HG03095 (cell line): ENCODE results near the gene TLE3.

ENCODE experiments used
- ATAC-seq: cut with Tn5 transposase; IDR thresholded peaks from one replicate; pipeline ENCODE4 v1.9.1; 2021; ENCODE audit warnings: moderate library complexity; ENCODE audit not compliant: unreplicated experiment

The TLE3 gene

DNA sequence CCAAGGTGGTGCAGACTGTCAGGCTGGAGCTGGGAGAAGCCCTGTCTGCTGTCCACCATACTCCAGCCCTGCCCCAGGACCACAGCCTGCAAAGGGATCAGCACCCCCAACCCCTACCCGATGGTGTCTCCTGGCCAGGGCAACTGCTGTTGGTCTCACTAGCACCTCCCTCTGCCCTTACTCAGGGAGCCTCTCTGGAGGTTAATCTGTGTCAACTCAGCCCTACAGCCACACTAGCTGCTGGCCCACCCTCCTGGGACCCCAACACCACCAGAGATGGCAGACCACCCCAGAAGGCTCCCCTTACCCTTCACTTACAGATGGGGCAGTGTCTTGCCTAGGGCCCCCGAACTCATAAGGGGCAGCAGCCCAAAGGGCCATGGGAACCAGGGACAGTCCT is 65.2 kb downstream of the TLE3 start:
- ATAC-seq: no peak

GRCh38 chr15:70031713-70032112 is 66.0 kb downstream of the TLE3 start:
- ATAC-seq: no peak

- ATAC-seq: no peak
Observed at GRCh38 chr15:70031261-70031660, 66.5 kb downstream of the TLE3 start.

DNA sequence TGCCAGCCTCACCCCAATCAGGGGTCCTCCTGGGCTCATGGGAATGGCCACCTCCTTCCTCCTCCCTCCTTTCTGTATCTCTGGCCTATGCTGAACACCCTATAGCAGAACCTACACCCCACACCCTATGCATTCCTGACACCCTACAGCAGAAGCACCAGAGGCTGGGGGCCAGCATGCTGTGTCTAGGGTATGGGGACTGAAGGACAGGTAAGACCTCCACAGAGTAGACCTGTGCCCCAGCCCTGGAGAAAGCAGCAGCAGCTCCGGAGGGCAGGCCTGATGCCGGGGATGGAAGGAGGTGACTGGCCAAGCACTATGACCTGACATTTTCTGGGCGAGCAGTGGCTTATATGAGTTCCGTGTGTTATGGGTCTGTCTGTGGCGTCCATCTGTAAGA is 66.9 kb downstream of the TLE3 start:
- no peak for ATAC-seq

GRCh38 chr15:70029297-70029701 is 68.4 kb downstream of the TLE3 start:
- no peak for ATAC-seq

GRCh38 chr15:70027518-70027917 is 70.2 kb downstream of the TLE3 start:
- no peak for ATAC-seq

DNA sequence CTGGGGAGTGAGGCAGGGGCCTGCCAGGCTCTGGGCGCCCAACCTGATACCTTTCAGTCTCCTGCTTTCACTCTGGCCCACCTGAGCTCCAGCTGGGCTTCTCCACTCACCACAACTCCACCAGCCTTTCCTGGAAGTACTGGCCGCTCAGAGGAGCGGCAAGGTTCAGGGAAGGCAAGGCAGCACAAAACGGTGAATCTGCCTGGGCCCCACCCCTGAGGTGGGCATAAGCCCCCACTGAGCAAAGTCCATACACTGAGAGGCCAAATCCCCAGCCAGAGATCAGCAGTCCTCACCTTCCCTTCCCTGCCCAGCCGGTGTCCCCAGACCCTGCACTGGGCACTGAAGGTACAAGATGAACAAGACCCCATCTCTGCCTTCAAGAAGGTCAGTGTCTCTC is 70.7 kb downstream of the TLE3 start:
- ATAC-seq: no peak

- ATAC-seq: no peak
Observed at GRCh38 chr15:70025413-70026296, 72.1 kb downstream of the TLE3 start.

DNA sequence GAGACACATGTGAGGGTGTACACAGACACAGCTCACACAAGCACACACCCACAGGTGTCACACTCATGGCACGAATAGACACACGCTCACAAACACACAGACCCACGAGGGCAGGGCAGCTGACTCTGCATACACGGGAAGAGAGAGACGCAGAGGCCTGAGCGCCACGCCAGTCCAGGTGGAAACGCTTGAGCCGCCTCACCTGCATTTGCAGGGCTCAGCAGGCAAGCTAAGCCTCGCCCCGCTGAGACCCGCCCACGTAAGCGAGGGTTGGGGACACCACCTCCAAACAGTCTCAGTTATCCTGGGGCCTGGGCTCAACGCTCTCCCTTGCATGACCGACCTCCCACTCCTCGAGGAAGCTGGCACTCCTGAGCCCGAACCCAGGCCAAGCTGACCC is 73.2 kb downstream of the TLE3 start:
- ATAC-seq: no peak

DNA sequence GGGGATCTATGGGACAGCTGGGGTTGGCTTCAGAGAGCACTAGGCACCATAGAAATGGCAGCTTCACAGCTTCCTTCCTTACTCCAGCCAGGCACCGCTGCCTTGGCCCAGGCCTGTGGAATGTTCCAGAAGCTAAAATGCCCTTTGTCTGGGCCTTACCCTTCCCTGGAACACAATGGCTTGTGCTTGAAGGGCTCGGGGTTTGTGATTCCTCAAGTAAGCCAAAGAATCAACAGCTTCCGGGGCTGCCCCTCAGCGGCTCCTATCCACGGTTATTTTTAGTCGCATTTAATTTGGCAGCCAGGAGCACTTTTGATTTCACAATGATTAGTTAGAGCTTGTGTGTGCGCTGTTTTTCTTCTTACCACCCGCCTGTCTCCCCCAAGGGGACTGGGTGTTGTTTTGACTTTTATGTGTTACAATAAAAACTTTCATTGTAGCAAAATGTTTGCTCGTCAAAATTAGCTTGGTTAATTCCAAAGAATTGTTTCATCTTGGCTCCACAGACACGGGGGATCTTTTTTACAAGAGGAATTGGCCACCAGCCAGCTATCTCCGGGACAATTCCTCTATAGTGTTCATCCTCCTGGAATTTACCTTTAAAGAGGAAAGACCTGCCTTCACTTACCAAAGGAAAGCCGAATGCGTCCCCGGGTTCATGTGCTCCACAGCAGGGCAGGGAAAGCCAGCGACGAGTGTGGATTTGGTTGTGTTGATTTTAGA is 73.8 kb downstream of the TLE3 start:
- ATAC-seq: no peak

GRCh38 chr15:70023064-70023768 is 74.5 kb downstream of the TLE3 start:
- peak; percentile 81 for ATAC-seq

- ATAC-seq: no peak
Observed at GRCh38 chr15:70020229-70020628, 77.5 kb downstream of the TLE3 start.

DNA sequence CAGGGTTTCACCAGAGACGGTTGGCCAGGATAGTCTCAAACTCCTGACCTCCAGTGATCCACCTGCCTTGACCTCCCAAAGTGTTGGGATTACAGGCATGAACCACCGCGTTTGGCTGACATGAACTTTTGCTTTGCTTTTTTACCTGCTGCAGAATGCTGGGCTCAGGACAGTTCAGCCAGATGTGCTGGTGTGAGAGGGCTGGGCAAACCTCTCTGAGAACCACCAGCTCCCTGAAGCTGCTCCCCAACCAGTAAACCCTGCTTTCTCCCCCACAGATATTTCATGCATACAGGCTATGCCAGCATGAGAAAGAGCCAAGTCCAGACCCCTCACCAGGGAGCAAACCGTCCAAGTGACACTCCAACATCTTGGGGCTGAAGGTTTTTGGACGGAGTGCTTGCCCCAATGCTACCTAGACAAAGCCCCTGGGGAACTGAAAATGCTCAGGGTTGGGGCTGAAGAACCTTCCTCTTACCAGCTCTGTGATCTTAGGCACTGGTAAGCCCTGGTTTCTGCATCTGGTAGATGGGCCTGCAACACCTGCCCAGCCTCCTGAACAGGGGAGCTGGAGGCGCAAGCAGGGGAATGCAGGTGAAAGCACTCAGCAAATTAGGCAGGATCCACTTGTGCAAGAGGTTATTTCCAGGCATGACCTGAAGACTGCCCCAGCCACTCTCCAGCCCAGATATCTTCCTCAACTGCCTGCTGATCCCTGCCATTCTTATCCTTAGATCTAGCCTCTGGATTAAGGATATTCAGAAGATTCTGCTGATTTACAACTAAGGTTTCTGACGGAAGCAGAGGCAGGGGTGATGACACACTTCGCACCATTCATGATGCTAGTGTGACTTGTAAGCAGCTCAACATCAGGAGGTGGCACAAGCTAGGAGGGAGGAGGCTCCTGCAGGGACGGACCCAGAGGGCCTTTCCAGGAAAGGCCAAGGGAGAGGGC is 78.8 kb downstream of the TLE3 start:
- no peak for ATAC-seq

DNA sequence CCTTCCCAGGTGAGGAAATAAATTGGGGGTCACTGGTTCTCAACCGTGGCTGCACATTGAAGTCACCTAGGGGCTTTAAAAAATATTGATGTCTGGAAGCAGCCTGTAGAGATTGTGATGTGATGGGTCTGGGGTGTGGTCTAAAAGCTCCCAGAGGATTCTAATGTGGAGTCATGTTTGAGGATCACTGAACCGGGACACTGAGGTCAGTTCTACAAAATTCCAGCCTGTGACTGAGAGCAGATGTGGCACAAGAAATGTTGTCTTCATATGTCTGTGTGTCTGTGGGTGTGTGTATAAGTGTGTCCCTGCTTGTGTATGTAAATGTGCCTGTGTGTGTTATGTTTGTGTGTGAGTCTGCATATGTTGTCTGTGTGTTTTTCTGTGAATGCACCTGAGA is 79.9 kb downstream of the TLE3 start:
- ATAC-seq: no peak

DNA sequence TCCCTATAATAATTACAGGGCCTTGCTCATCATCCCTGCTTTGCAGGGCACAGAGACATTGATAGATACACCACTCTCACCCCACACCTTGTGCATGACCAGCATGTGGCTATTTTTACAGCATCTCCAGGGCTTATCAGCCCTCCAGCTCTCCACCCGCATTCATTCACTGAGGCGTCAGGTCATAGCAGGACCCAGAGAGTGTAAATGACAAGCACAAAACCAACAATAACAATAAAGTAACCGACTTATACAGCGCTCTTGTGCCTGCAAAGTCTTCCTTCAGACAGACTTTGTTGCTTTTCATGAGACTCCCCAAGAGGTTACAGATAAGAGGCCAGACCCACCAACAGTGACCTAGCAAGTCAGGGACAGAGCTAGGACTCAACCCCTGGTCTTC is 80.7 kb downstream of the TLE3 start:
- ATAC-seq: no peak

GRCh38 chr15:70016511-70016994 is 81.2 kb downstream of the TLE3 start:
- no peak for ATAC-seq

GRCh38 chr15:70014860-70015490 is 82.7 kb downstream of the TLE3 start:
- ATAC-seq: peak; percentile 79

GRCh38 chr15:70014331-70014730 is 83.4 kb downstream of the TLE3 start:
- ATAC-seq: no peak

- no peak for ATAC-seq
Observed at GRCh38 chr15:70013656-70014313, 83.9 kb downstream of the TLE3 start.
